ENCODE data around the gene PPM1F. TPM values are rescaled to one million over a fixed set of nuclear protein-coding genes. Genes with fewer than 3 reads are reported as not detected.

Gene PPM1F
- total RNA-seq = 10 to 100 TPM; 14.4 to 22.9 TPM

GRCh38 chr22:21952586-21953571, at the start of gene PPM1F:
PPM1F (minus strand) TSS chr22:21952848; CDS start chr22:21946048, 6,800 bp downstream.
- Mint-ChIP-seq H3K27me3 (peaks cover 3% of the 10 kb centered on the region), H3K27ac (peak within 1 kb of the TSS; percentile 68), H3K4me1 (peaks cover 14% of the 10 kb centered on the region), H3K4me3 (peak within 1 kb of the TSS; percentile 74), H3K9me3 (ENCODE audit: low read depth) (no peaks in the 10 kb centered on the region), H3K36me3 (peaks cover 2% of the 10 kb centered on the region)
- peak; percentile 90 for DNase-seq
- peak; percentile 91 for ATAC-seq
- CTCF ChIA-PET = interaction anchor here (0.6 to 8.2 kb wide), 26 partner anchors 9 to 1535 kb away, joined by 3 to 159 read pairs (median 4); partner anchors contain the start of genes MAPK1, SDF2L1 and TOP3B

- Mint-ChIP-seq H3K4me3 (no peak overlapping the region), H3K27me3 (peaks cover 31% of the 10 kb centered on the region), H3K36me3 (no peaks in the 10 kb centered on the region), H3K4me1 (no peaks in the 10 kb centered on the region), H3K27ac (no peak overlapping the region), H3K9me3 (ENCODE audit: low read depth) (no peaks in the 10 kb centered on the region)
- DNase-seq (no peak), ATAC-seq (no peak)
- CTCF ChIA-PET = interaction anchor here (1.5 kb wide), 1 partner anchor 59 kb away, joined by 4 read pairs; no protein-coding TSS in a partner anchor
Observed at GRCh38 chr22:22001664-22002525, 49.2 kb upstream of the PPM1F start.

GRCh38 chr22:21998595-21999247, 46.1 kb upstream of the PPM1F start:
- H3K4me3 Mint-ChIP-seq = no peak overlapping the region
- no peaks in the 10 kb centered on the region for H3K4me1 Mint-ChIP-seq
- ATAC-seq (no peak), DNase-seq (no peak)
- H3K9me3 Mint-ChIP-seq (ENCODE audit: low read depth) = no peaks in the 10 kb centered on the region
- peaks cover 32% of the 10 kb centered on the region for H3K27me3 Mint-ChIP-seq
- CTCF ChIA-PET = no interaction called here
- H3K27ac Mint-ChIP-seq = no peak overlapping the region
- no peaks in the 10 kb centered on the region for H3K36me3 Mint-ChIP-seq

GRCh38 chr22:21996175-21996720, 43.6 kb upstream of the PPM1F start:
- Mint-ChIP-seq H3K4me3 (no peak overlapping the region), H3K9me3 (ENCODE audit: low read depth) (no peaks in the 10 kb centered on the region), H3K27ac (no peak overlapping the region), H3K4me1 (no peaks in the 10 kb centered on the region), H3K27me3 (peaks cover 18% of the 10 kb centered on the region), H3K36me3 (no peaks in the 10 kb centered on the region)
- no peak for DNase-seq
- CTCF ChIA-PET = interaction anchor here (1.6 kb wide), 1 partner anchor 24 kb away, joined by 5 read pairs; no protein-coding TSS in a partner anchor
- ATAC-seq = no peak

- no peaks in the 10 kb centered on the region for H3K4me1 Mint-ChIP-seq
- ATAC-seq = no peak
- CTCF ChIA-PET = no interaction called here
Observed at GRCh38 chr22:21995660-21996059, 43.0 kb upstream of the PPM1F start.

GRCh38 chr22:21994881-21995444, 42.3 kb upstream of the PPM1F start:
- CTCF ChIA-PET = no interaction called here
- ATAC-seq = no peak
- no peaks in the 10 kb centered on the region for H3K36me3 Mint-ChIP-seq
- no peaks in the 10 kb centered on the region for H3K4me1 Mint-ChIP-seq
- peaks cover 7% of the 10 kb centered on the region for H3K27me3 Mint-ChIP-seq
- H3K27ac Mint-ChIP-seq = no peak overlapping the region
- no peak for DNase-seq
- no peaks in the 10 kb centered on the region for H3K9me3 Mint-ChIP-seq (ENCODE audit: low read depth)
- no peak overlapping the region for H3K4me3 Mint-ChIP-seq

More at GRCh38 chr22:21995660-21996059, 43.0 kb upstream of the PPM1F start:
- no peak overlapping the region for H3K27ac Mint-ChIP-seq
- H3K4me3 Mint-ChIP-seq = no peak overlapping the region
- peaks cover 12% of the 10 kb centered on the region for H3K27me3 Mint-ChIP-seq
- DNase-seq = no peak
- H3K36me3 Mint-ChIP-seq = no peaks in the 10 kb centered on the region
- H3K9me3 Mint-ChIP-seq (ENCODE audit: low read depth) = no peaks in the 10 kb centered on the region

GRCh38 chr22:21992593-21993237, 40.1 kb upstream of the PPM1F start:
- H3K4me1 Mint-ChIP-seq = no peaks in the 10 kb centered on the region
- DNase-seq (no peak), ATAC-seq (no peak)
- CTCF ChIA-PET = no interaction called here
- H3K27ac Mint-ChIP-seq = no peak overlapping the region
- no peaks in the 10 kb centered on the region for H3K36me3 Mint-ChIP-seq
- no peaks in the 10 kb centered on the region for H3K9me3 Mint-ChIP-seq (ENCODE audit: low read depth)
- no peak overlapping the region for H3K4me3 Mint-ChIP-seq
- peaks cover 3% of the 10 kb centered on the region for H3K27me3 Mint-ChIP-seq

- no peaks in the 10 kb centered on the region for H3K36me3 Mint-ChIP-seq
- no peaks in the 10 kb centered on the region for H3K4me1 Mint-ChIP-seq
- ATAC-seq (no peak), DNase-seq (no peak)
- no peak overlapping the region for H3K27ac Mint-ChIP-seq
- H3K9me3 Mint-ChIP-seq (ENCODE audit: low read depth) = no peaks in the 10 kb centered on the region
- CTCF ChIA-PET = no interaction called here
- H3K27me3 Mint-ChIP-seq = peaks cover under 1% of the 10 kb centered on the region
- no peak overlapping the region for H3K4me3 Mint-ChIP-seq
Observed at GRCh38 chr22:21991774-21992173, 39.1 kb upstream of the PPM1F start.

GRCh38 chr22:21991304-21991596, 38.6 kb upstream of the PPM1F start:
- CTCF ChIA-PET = no interaction called here
- DNase-seq (no peak), ATAC-seq (no peak)
- no peaks in the 10 kb centered on the region for H3K27me3 Mint-ChIP-seq
- no peaks in the 10 kb centered on the region for H3K4me1 Mint-ChIP-seq
- H3K4me3 Mint-ChIP-seq = no peak overlapping the region
- H3K27ac Mint-ChIP-seq = no peak overlapping the region
- no peaks in the 10 kb centered on the region for H3K36me3 Mint-ChIP-seq
- H3K9me3 Mint-ChIP-seq (ENCODE audit: low read depth) = no peaks in the 10 kb centered on the region

GRCh38 chr22:21990445-21991303, 38.0 kb upstream of the PPM1F start:
- Mint-ChIP-seq H3K4me3 (no peak overlapping the region), H3K36me3 (no peaks in the 10 kb centered on the region)

GRCh38 chr22:21989049-21989448, 36.4 kb upstream of the PPM1F start:
- no peaks in the 10 kb centered on the region for H3K9me3 Mint-ChIP-seq (ENCODE audit: low read depth)
- no peak overlapping the region for H3K4me3 Mint-ChIP-seq
- CTCF ChIA-PET = interaction anchor here (0.6 kb wide), 1 partner anchor 1217 kb away, joined by 4 read pairs; no protein-coding TSS in a partner anchor

More at GRCh38 chr22:21990445-21991303, 38.0 kb upstream of the PPM1F start:
- DNase-seq (no peak), ATAC-seq (no peak)
- Mint-ChIP-seq H3K4me1 (no peaks in the 10 kb centered on the region), H3K27me3 (no peaks in the 10 kb centered on the region), H3K27ac (no peak overlapping the region), H3K9me3 (ENCODE audit: low read depth) (no peaks in the 10 kb centered on the region)
- CTCF ChIA-PET = no interaction called here

GRCh38 chr22:21985214-21985613, 32.6 kb upstream of the PPM1F start:
- H3K27ac Mint-ChIP-seq = no peak overlapping the region
- H3K9me3 Mint-ChIP-seq (ENCODE audit: low read depth) = no peaks in the 10 kb centered on the region
- no peak overlapping the region for H3K4me3 Mint-ChIP-seq
- ATAC-seq (no peak), DNase-seq (no peak)
- H3K4me1 Mint-ChIP-seq = peaks cover 24% of the 10 kb centered on the region
- no peaks in the 10 kb centered on the region for H3K36me3 Mint-ChIP-seq
- H3K27me3 Mint-ChIP-seq = no peaks in the 10 kb centered on the region
- CTCF ChIA-PET = no interaction called here

More at GRCh38 chr22:21989049-21989448, 36.4 kb upstream of the PPM1F start:
- Mint-ChIP-seq H3K27me3 (no peaks in the 10 kb centered on the region), H3K27ac (no peak overlapping the region), H3K4me1 (no peaks in the 10 kb centered on the region), H3K36me3 (no peaks in the 10 kb centered on the region)
- no peak for DNase-seq
- no peak for ATAC-seq

Data from activated CD8-positive, alpha-beta memory T cell treated with anti-CD3 and anti-CD28 coated beads, Interleukin-2, amount 10 ng/mL, durations not matched to agents 7 days and 5 days (primary cell).